Stimulated activated CD8-positive, alpha-beta memory T cell treated with anti-CD3 and anti-CD28 coated beads, Interleukin-15, amount 100 ng/mL, for 1 hour (primary cell): Measurements from ENCODE around the gene SLC12A6.

ENCODE experiments used
- DNase-seq: peaks from one replicate; pipeline ENCODE4 v3.0.0-alpha.2; 2020; ENCODE audit warnings: low read depth

SLC12A6 gene

GRCh38 chr15:34330279-34330678 is 7.3 kb downstream of the SLC12A6 start:
- DNase-seq = no peak

- no peak for DNase-seq
These were observed 8.6 kb downstream of the SLC12A6 start for GRCh38 chr15:34329006-34329405.

GRCh38 chr15:34327906-34328305 is 9.7 kb downstream of the SLC12A6 start:
- DNase-seq = no peak

- DNase-seq = no peak
These were observed 12.2 kb downstream of the SLC12A6 start for GRCh38 chr15:34325368-34325767.

- no peak for DNase-seq
These were observed 12.6 kb downstream of the SLC12A6 start for GRCh38 chr15:34324933-34325332.

GRCh38 chr15:34323217-34323616 is 14.4 kb downstream of the SLC12A6 start:
- no peak for DNase-seq

- DNase-seq = no peak
These were observed 19.1 kb downstream of the SLC12A6 start for GRCh38 chr15:34318277-34319079.

GRCh38 chr15:34314491-34315490 is 22.8 kb downstream of the SLC12A6 start:
- no peak for DNase-seq

- DNase-seq = no peak
These were observed 26.0 kb downstream of the SLC12A6 start for GRCh38 chr15:34311563-34311962.

- DNase-seq = no peak
These were observed 33.0 kb downstream of the SLC12A6 start for GRCh38 chr15:34304613-34305012.

- DNase-seq = no peak
These were observed 36.5 kb downstream of the SLC12A6 start for GRCh38 chr15:34301058-34301457.

GRCh38 chr15:34297059-34297458 is 40.5 kb downstream of the SLC12A6 start:
- no peak for DNase-seq

GRCh38 chr15:34292621-34293020 is 45.0 kb downstream of the SLC12A6 start:
- DNase-seq = no peak

GRCh38 chr15:34284937-34285336 is 52.6 kb downstream of the SLC12A6 start:
- no peak for DNase-seq

- no peak for DNase-seq
These were observed 55.2 kb downstream of the SLC12A6 start for GRCh38 chr15:34282384-34282783.

- DNase-seq = no peak
These were observed 57.4 kb downstream of the SLC12A6 start for GRCh38 chr15:34280193-34280592.

- no peak for DNase-seq
These were observed 58.2 kb downstream of the SLC12A6 start for GRCh38 chr15:34279368-34279767.

GRCh38 chr15:34275721-34276120 is 61.9 kb downstream of the SLC12A6 start:
- DNase-seq = no peak

GRCh38 chr15:34275154-34275553 is 62.4 kb downstream of the SLC12A6 start:
- no peak for DNase-seq

GRCh38 chr15:34271493-34271892 is 66.1 kb downstream of the SLC12A6 start:
- no peak for DNase-seq

GRCh38 chr15:34266751-34267150 is 70.8 kb downstream of the SLC12A6 start:
- DNase-seq = no peak

- DNase-seq = no peak
These were observed 73.5 kb downstream of the SLC12A6 start for GRCh38 chr15:34264076-34264475.

GRCh38 chr15:34262362-34262761 is 75.2 kb downstream of the SLC12A6 start:
- DNase-seq = no peak
